GM12878 (cell line): ENCODE measurements around the gene DUT. TPM values are rescaled to one million over a fixed set of nuclear protein-coding genes. Genes with fewer than 3 reads are reported as not detected.

Experiments used
- ATAC-seq: fragments of 200-7000 bp; cut with Tn5 transposase; 3 replicates; pipeline ENCODE4 v1.9.1; 2020; ENCODE audit warnings: mild to moderate bottlenecking, moderate library complexity
- BruUV-seq: library from RNA; stranded (reverse); fragments of 400-500 nt; replicated peaks from 2 replicates; lab custom pipeline; 2021; lab: Mats Ljungman, UMichigan
- CTCF ChIA-PET: fragments of 300-600 bp; sonication (Branson Sonifier 250); formaldehyde crosslinking; extraction: SDS; loops from one replicate; lab custom pipeline; 2021; ENCODE audit warnings: inconsistent platforms; lab: Yijun Ruan, JAX
- POLR2A ChIA-PET: fragments of 350-600 bp; formaldehyde crosslinking; extraction: SDS; loops from one replicate; lab custom pipeline; 2021; ENCODE audit warnings: inconsistent platforms; lab: Charles Lee
- RAD21 ChIA-PET: fragments of 300-600 bp; sonication (Branson Sonifier 250); formaldehyde crosslinking; loops from one replicate; lab custom pipeline; 2023; ENCODE audit warnings: antibody characterized with exemption; ENCODE audit not compliant: unreplicated experiment; lab: Charles Lee
- SMC1A ChIA-PET: fragments of 300-600 bp; sonication (Branson Sonifier 250); formaldehyde crosslinking; loops from one replicate; lab custom pipeline; 2023; ENCODE audit not compliant: unreplicated experiment, uncharacterized antibody; lab: Charles Lee
- DNase-seq: peaks from one replicate; pipeline ENCODE4 v3.0.0-alpha.2; 2011; ENCODE audit warnings: low read depth, low spot score
- FAIRE-seq: peaks from 3 replicates; lab custom pipeline; 2011; peaks lifted over from hg19 to GRCh38; lab: Jason Lieb, UNC
- H2AFZ ChIP-seq: 2 replicates; pipeline ENCODE4 v1.6.0; 2011; ENCODE audit warnings: low read depth, low read length, control low read depth; ENCODE audit not compliant: control insufficient read depth
- H3K27ac ChIP-seq: 2 replicates; pipeline ENCODE4 v1.5.1; 2011; ENCODE audit warnings: control low read depth; ENCODE audit not compliant: control insufficient read depth, insufficient read depth
- H3K27me3 ChIP-seq, 2 experiments: replicated peaks in 1 of 2; 2 replicates each; pipeline versions ENCODE4 v1.6.0 to v1.6.1; 2011; ENCODE audit warnings: low read length in 1 of 2; ENCODE audit not compliant: control insufficient read depth in 2 of 2, insufficient read depth in 2 of 2
- H3K36me3 ChIP-seq, 2 experiments: 2 replicates each; pipeline ENCODE4 v1.5.1; 2011; ENCODE audit warnings: low read length in 1 of 2; ENCODE audit not compliant: control insufficient read depth in 2 of 2, insufficient read depth in 2 of 2
- H3K4me1 ChIP-seq: 2 replicates; pipeline ENCODE4 v1.6.1; 2011; ENCODE audit warnings: mild to moderate bottlenecking, low read length, moderate library complexity, mixed read lengths; ENCODE audit not compliant: control insufficient read depth, insufficient read depth
- H3K4me2 ChIP-seq: 2 replicates; pipeline ENCODE4 v1.6.0; 2011; ENCODE audit warnings: control low read depth; ENCODE audit not compliant: control insufficient read depth, insufficient read depth
- H3K4me3 ChIP-seq: fragments of 200-600 bp; sonication (generic); 2 replicates; pipeline ENCODE4 v1.5.1; 2016
- H3K79me2 ChIP-seq: 2 replicates; pipeline ENCODE4 v1.6.0; 2011; ENCODE audit warnings: low read length; ENCODE audit not compliant: control insufficient read depth, insufficient read depth
- H3K9ac ChIP-seq: 2 replicates; pipeline ENCODE4 v1.8.0; 2011; ENCODE audit warnings: low read length, control low read depth, mixed read lengths; ENCODE audit not compliant: control insufficient read depth, insufficient read depth
- H3K9me3 ChIP-seq: replicated peaks from 3 replicates; pipeline ENCODE4 v1.5.1; 2011; ENCODE audit warnings: mild to moderate bottlenecking, low read length; ENCODE audit not compliant: control insufficient read depth, insufficient read depth
- H4K20me1 ChIP-seq: 2 replicates; pipeline ENCODE4 v1.6.0; 2011; ENCODE audit not compliant: control insufficient read depth, insufficient read depth
- ATF2 ChIP-seq: IDR thresholded peaks from 2 replicates; pipeline ENCODE4 v1.6.1; 2012; ENCODE audit warnings: low read length, inconsistent platforms
- BCL11A ChIP-seq: IDR thresholded peaks from 2 replicates; pipeline ENCODE4 v1.6.1; 2011; ENCODE audit warnings: low read depth, low read length
- HDGF ChIP-seq: fragments of 450-650 bp; IDR thresholded peaks from 2 replicates; pipeline ENCODE4 v1.6.1; 2016; ENCODE audit warnings: antibody characterized with exemption
- PRDM15 ChIP-seq: fragments of 450-650 bp; formaldehyde crosslinking; IDR thresholded peaks from 2 replicates; pipeline ENCODE4 v1.4.0; 2020; ENCODE audit warnings: mild to moderate bottlenecking, moderate library complexity
- RBBP5 ChIP-seq: fragments of 200-600 bp; sonication (generic); conservative IDR thresholded peaks from 2 replicates; pipeline ENCODE4 v1.6.1; 2016
- RUNX3 ChIP-seq: IDR thresholded peaks from 2 replicates; pipeline ENCODE4 v1.6.1; 2012; ENCODE audit warnings: low read length, inconsistent platforms
- SMAD5 ChIP-seq: IDR thresholded peaks from 2 replicates; pipeline ENCODE4 v1.6.1; 2016; ENCODE audit warnings: antibody characterized with exemption, low read depth
- SP1 ChIP-seq: IDR thresholded peaks from one replicate; pipeline ENCODE4 v1.6.1; 2011; ENCODE audit warnings: low read depth, low read length
- WRNIP1 ChIP-seq: IDR thresholded peaks from 2 replicates; pipeline ENCODE4 v1.6.1; 2011; ENCODE audit warnings: low read depth, low read length, improper control_type of control experiment, borderline replicate concordance
- ZBTB4 ChIP-seq: fragments of 450-650 bp; formaldehyde crosslinking; IDR thresholded peaks from 2 replicates; pipeline ENCODE4 v1.4.0; 2022; ENCODE audit warnings: mild to moderate bottlenecking, moderate library complexity
- ZBTB40 ChIP-seq: fragments of 450-650 bp; IDR thresholded peaks from 2 replicates; pipeline ENCODE4 v1.6.1; 2016; ENCODE audit warnings: mild to moderate bottlenecking, moderate library complexity, borderline replicate concordance
- WGBS: methylation state at CpG from one replicate; pipeline ENCODE4 v1.1.6; 2016; ENCODE audit warnings: low lambda C conversion rate; ENCODE audit not compliant: insufficient replicate concordance, insufficient coverage; ENCODE audit errors: missing lambda C conversion rate; 5-methylcytosine and 5-hydroxymethylcytosine counted together
- in situ Hi-C: fragments of 300-500 bp; cut with MboI; formaldehyde crosslinking; loops from 9 replicates; pipeline ENCODE4 v1.14.3; 2018; ENCODE audit warnings: mixed read lengths
- intact Hi-C: fragments of 100-400 bp; cut with micrococcal nuclease; formaldehyde crosslinking; loops from one replicate; pipeline ENCODE4 v1.14.2; 2022; ENCODE audit not compliant: unreplicated experiment
- polyA plus RNA-seq, 11 experiments: library from polyadenylated mRNA; depleted of rRNA in 4 of 11; unstranded in 6 of 11; stranded (reverse) in 5 of 11; fragments of >200 nt; fragmentation: Nextera tagmentation in 4 of 11; fragmentation: Illumina TruSeq in 1 of 11; extraction: Ambion mirVana in 4 of 11; extraction: Trizol in 1 of 11; gene quantifications; 1 replicate in 1 of 11; 2 replicates in 10 of 11; pipeline versions ENCODE4 v1.2.1 to v1.2.3, GENCODE V29; 2011 to 2016; ENCODE audit warnings: inconsistent platforms in 2 of 11, missing spikeins in 2 of 11, low read depth in 1 of 11
- total RNA-seq, 4 experiments: library from RNA; depleted of rRNA in 3 of 4; stranded (reverse); fragments of >200 nt in 3 of 4; fragmentation: Illumina TruSeq in 1 of 4; extraction: Trizol in 1 of 4; gene quantifications; 2 replicates each; pipeline versions ENCODE4 v1.2.1 to v1.2.3, GENCODE V29; 2013 to 2021

The DUT gene
- total and polyA plus RNA-seq, 10 of the 15 experiments (the other 5 are each of a cell fraction or from before 2014, with no cell fraction given), result 20.1 to 452 (median 149) TPM

GRCh38 chr15:48388016-48388851 lies 57.0 kb downstream of the DUT start:
- RAD21 ChIA-PET, result no interaction called here
- no TSS peak for BruUV-seq
- no peak for TF ChIP-seq RBBP5
- TF ChIP-seq SMAD5, result no peak
- TF ChIP-seq BCL11A, result no peak
- no peak for TF ChIP-seq RUNX3
- TF ChIP-seq ZBTB4, result no peak
- no peak for TF ChIP-seq SP1
- TF ChIP-seq HDGF, result no peak
- TF ChIP-seq WRNIP1, result no peak
- no peak for TF ChIP-seq PRDM15 (CRISPR knock-in tag)
- no peak for TF ChIP-seq ZBTB40
- TF ChIP-seq ATF2, result no peak

More at GRCh38 chr15:48388016-48388851, 57.0 kb downstream of the DUT start:
- H3K27me3 ChIP-seq, result no peaks in the 10 kb centered on the region
- FAIRE-seq (no peak), ATAC-seq (no peak), DNase-seq (no peak)
- no peak overlapping the region for H3K9ac ChIP-seq
- no peak overlapping the region for H3K27ac ChIP-seq
- H4K20me1 ChIP-seq, result no peaks in the 10 kb centered on the region
- POLR2A ChIA-PET, result no interaction called here
- H3K36me3 ChIP-seq, result no peaks in the 10 kb centered on the region
- intact Hi-C loops, result no loop called here
- 60% methylated on average over 4 of the region's 4 CpGs for WGBS
- no peak overlapping the region for H3K4me3 ChIP-seq
- in situ Hi-C loops, result no loop called here
- SMC1A ChIA-PET, result interaction anchor here (0.5 to 1.3 kb wide), 2 partner anchors 30 to 616 kb away, joined by 3 to 5 read pairs; no protein-coding TSS in a partner anchor
- H3K79me2 ChIP-seq, result no peaks in the 10 kb centered on the region
- H3K4me1 ChIP-seq, result no peaks in the 10 kb centered on the region
- no peaks in the 10 kb centered on the region for H3K9me3 ChIP-seq
- no peak overlapping the region for H3K4me2 ChIP-seq
- CTCF ChIA-PET, result interaction anchor here (0.7 kb wide), 1 partner anchor 16 kb away, joined by 3 read pairs; no protein-coding TSS in a partner anchor
- no peak overlapping the region for H2AFZ ChIP-seq
